ENCODE results near the gene CHRNE. TPM values are rescaled to one million over a fixed set of nuclear protein-coding genes. Genes with fewer than 3 reads are reported as not detected.
"Not testable (repeated sequence)": the region's sequence is repeated elsewhere in the genome, so short reads cannot be mapped to it uniquely, and the experiment has no call there.

The CHRNE gene
- total RNA-seq, 4 donors from 2014 or later = 0.53 to 5.2 (median 3.6) TPM

DNA sequence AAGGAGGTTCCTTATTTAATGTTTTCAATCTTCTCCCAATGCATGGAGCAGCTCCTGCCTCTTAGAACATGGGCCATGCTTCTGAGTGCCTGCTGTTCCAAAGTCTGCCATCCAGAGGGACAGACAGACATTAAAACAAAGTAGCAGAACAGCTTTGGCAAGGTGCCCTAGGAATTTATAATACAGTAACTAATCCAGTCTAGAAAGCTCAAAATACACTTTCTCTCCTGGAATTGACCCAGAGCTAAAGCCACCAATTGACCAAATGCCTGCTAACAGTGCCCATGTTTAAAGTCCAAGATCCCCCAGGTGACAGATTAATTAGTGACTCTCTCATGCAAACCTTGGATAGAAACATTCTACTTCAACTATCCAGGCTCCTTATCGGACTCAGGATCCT, 11.1 kb upstream of the CHRNE start:
- intact Hi-C loops (cut with DNase I; ENCODE audit: low total_unique reads) = no loop called here
- DNase-seq (ENCODE audit: low spot score in 2 of 2) = no peak
- TF ChIP-seq POLR2A (IDR thresholded peaks at IDR 0.05) (no peak), CTCF (IDR thresholded peaks at IDR 0.05) (no peak)
- H3K4me3 ChIP-seq (ENCODE audit: low read depth, poor library complexity, severe bottlenecking) = no peak overlapping the region
- WGBS, 2 donors = 72 to 86% methylated on average over 1 of the region's 1 CpG

DNA sequence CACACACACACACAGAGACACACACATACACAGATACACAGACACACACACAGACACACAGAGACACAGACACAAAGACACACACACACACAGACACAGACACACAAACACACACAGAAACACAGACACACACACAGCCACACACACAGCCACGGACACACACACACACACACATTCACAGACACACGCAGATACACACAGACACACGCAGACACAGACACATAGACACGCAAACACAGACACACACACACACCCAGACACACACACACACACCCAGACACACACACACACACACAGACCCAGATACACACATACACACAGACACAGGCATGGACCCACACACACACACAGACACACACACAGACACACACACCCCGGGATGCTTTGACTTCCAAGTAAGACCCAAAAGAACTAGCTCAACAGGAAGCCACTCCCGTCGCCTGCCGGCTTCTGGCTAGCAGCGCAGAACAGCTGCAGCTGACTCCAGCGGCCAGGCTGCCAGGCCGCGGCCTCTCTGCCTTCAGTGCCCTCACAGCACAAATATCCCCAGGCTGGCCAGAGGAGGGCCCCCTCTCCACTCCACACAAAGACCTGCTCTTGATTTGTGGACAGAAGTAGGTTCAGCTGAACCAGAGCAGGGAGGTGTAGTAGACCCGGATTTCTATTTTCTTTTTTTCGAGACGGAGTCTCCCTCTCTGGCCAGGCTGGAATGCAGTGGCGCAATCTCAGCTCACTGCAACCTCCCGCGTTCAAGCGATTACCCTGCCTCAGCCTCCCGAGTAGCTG, 6.0 kb upstream of the CHRNE start:
- H3K4me3 ChIP-seq (ENCODE audit: low read depth, poor library complexity, severe bottlenecking) = no peak overlapping the region
- intact Hi-C loops (cut with DNase I; ENCODE audit: low total_unique reads) = loop anchor here (5.0 kb wide), 1 partner anchor 88 kb away; the partner anchor contains the start of genes INCA1 and KIF1C
- TF ChIP-seq CTCF (IDR thresholded peaks at IDR 0.05) = peak in 1 of 3 donors; percentile 32
- TF ChIP-seq POLR2A (IDR thresholded peaks at IDR 0.05) = no peak
- 11 to 13% methylated on average over 12 to 19 of the region's 20 CpGs for WGBS, 2 donors
- DNase-seq (ENCODE audit: low spot score in 2 of 2) = peak; percentile 92 to 97

DNA sequence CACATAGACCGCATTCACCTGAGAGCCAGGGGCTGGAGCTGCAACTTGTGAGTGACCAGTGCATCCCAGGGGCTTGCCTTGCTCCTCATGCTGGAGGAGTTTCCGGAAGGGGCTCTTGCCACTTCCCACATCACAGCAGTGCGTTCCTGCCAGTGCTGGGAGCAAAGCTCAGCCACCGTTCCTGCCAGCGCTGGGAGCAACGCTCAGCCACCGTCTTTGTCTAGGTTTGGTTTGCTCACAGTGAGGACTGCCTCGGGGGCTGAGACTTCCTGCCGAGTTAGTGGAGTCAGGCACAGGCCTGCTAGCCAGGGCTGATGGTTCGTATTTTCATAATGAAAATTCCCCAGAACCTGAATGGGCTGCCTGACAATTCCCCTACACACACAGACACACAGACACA, 5.4 kb upstream of the CHRNE start:
- intact Hi-C loops (cut with DNase I; ENCODE audit: low total_unique reads) = loop anchor here (5.0 kb wide), 1 partner anchor 89 kb away; the partner anchor contains the start of genes INCA1 and KIF1C
- TF ChIP-seq CTCF (IDR thresholded peaks at IDR 0.05) = no peak
- TF ChIP-seq POLR2A (IDR thresholded peaks at IDR 0.05) = no peak
- no peak overlapping the region for H3K4me3 ChIP-seq (ENCODE audit: low read depth, poor library complexity, severe bottlenecking)
- WGBS, 2 donors = 19 to 40% methylated on average over 10 of the region's 10 CpGs
- DNase-seq (ENCODE audit: low spot score in 2 of 2) = no peak

GRCh38 chr17:4906642-4907041, 3.7 kb upstream of the CHRNE start:
- not testable (repeated sequence) for H3K4me3 ChIP-seq (ENCODE audit: low read depth, poor library complexity, severe bottlenecking); DNase-seq (ENCODE audit: low spot score in 2 of 2)
- intact Hi-C loops (cut with DNase I; ENCODE audit: low total_unique reads) = loop anchor here (5.0 kb wide), 1 partner anchor 91 kb away; the partner anchor contains the start of genes INCA1 and KIF1C

- H3K4me3 ChIP-seq (ENCODE audit: low read depth, poor library complexity, severe bottlenecking) = no peak overlapping the region
- DNase-seq (ENCODE audit: low spot score in 2 of 2) = no peak
- WGBS, 2 donors = 73 to 76% methylated on average over 8 of the region's 8 CpGs
- intact Hi-C loops (cut with DNase I; ENCODE audit: low total_unique reads) = no loop called here
- TF ChIP-seq POLR2A (IDR thresholded peaks at IDR 0.05) = no peak
- TF ChIP-seq CTCF (IDR thresholded peaks at IDR 0.05) = no peak
Observed at GRCh38 chr17:4902540-4902939, 358 bp downstream of the CHRNE start.

DNA sequence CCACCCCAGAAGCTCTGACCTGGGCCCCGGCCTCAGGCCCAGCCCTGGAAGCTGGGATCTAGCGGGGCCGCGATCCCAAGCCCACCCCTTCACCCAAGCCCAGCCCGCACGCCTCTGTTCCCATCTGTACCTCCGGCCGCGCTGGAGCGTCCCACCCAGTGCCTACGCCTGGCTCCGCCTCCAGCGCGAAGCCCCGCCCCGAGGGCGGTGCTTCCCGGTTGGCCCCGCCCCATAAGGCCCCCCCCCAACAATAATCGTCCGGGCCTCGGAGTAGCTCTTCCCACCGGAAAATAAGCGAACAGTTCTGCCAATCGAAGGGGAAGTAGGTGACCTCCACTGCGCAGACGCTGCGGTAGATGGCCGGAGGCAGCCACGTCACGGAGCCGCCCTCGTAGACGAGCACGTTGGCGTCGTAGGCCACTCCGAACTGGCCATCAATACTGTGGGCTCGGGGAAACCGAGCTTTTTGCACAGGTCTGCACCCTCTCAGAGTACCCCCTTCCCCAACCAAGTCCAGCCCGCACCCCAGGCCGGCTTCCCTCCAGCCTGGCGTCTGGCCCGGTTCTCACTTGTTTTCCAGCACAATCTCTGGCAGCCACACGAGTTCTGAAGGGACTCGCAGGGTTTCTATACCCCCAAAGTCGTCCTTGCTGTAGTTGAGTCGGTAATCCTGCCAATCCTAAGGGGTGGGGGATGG, 1.1 kb downstream of the CHRNE start:
- no peak overlapping the region for H3K4me3 ChIP-seq (ENCODE audit: low read depth, poor library complexity, severe bottlenecking)
- intact Hi-C loops (cut with DNase I; ENCODE audit: low total_unique reads) = no loop called here
- no peak for DNase-seq (ENCODE audit: low spot score in 2 of 2)
- 55 to 66% methylated on average over 46 to 47 of the region's 48 CpGs for WGBS, 2 donors
- TF ChIP-seq POLR2A (IDR thresholded peaks at IDR 0.05) (no peak), CTCF (IDR thresholded peaks at IDR 0.05) (no peak)

Data from lower leg skin (tissue), 4 donors.